Measurements from ENCODE around the gene MRPL58. TPM values are rescaled to one million over a fixed set of nuclear protein-coding genes. Genes with fewer than 3 reads are reported as not detected.
"Not testable (repeated sequence)": the region's sequence is repeated elsewhere in the genome, so short reads cannot be mapped to it uniquely, and the experiment has no call there.

Gene MRPL58
- polyA plus RNA-seq, 3 donors from 2014 or later, result 32.4 to 52.3 (median 47.1) TPM

DNA sequence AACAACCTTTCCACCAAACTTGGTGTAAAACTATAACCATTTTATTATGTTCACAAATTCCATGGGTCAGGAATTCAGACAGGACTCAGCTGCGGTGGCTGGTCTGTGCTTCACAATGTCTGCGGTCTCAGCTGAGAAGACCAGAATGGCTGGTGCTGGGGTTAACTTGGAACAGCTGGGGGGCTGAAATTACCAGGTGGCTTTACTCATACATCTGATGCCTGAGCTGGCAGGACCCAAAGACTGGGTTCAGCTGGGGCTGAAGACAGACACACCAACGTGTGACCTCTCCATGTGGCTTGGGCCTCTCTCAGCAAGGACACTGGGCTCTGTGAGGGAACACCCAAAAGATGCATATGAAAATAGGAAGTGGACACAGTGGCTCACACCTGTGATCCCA, 34.2 kb upstream of the MRPL58 start:
- Mint-ChIP-seq H3K4me1 (peaks cover 13 to 19% of the 10 kb centered on the region in 2 donors), H3K4me3 (no peak overlapping the region), H3K27me3 (ENCODE audit: low read depth in 3 of 3) (peaks cover 11 to 27% (median 26%) of the 10 kb centered on the region in 3 donors), H3K36me3 (no peaks in the 10 kb centered on the region), H3K9me3 (peaks cover 0 to 2% (median 0%) of the 10 kb centered on the region in 6 donors), H3K27ac (no peak overlapping the region)
- DNase-seq, result no peak

DNA sequence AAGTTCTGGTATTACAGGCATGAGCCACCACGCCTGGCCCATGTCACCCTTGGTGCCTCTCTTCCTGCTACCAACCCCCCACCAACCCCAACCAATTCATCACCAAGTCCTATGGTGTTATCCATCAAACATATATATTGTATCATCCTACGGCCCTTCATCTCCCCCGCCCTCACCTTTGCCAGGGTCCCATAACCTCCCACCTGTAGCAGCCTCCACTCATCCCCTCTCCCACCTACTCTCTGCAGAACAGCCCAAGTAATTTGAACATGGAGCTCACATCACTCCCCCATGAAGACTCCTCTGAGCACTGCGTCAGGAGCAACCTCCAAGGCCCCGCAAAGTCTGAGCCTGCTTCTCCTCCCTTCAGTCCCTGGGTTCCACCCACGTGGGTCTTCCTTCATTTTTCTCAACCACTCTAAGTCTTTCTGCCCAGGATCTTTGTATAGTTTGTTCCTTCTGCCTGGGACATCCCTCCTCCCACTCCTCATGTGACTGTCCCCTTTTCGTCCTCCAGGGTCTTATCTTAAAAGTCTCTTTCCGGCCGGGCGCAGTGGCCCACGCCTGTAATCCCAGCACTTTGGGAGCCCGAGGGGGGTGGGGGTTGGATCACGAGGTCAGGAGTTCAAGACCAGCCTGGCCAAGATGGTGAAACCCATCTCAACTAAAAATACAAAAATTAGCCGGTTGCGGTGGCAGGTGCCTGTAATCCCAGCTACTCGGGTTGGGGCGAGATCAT, 32.9 kb upstream of the MRPL58 start:
- H3K4me3 Mint-ChIP-seq, result no peak overlapping the region
- H3K27ac Mint-ChIP-seq, result peak overlapping the region in 1 of 6 donors; percentile 67
- peaks cover 0 to 2% (median 0%) of the 10 kb centered on the region in 6 donors for H3K9me3 Mint-ChIP-seq
- no peaks in the 10 kb centered on the region for H3K36me3 Mint-ChIP-seq
- peaks cover 13 to 19% of the 10 kb centered on the region in 2 donors for H3K4me1 Mint-ChIP-seq
- no peak for DNase-seq
- H3K27me3 Mint-ChIP-seq (ENCODE audit: low read depth in 3 of 3), result peaks cover 10 to 22% (median 19%) of the 10 kb centered on the region in 3 donors

GRCh38 chr17:74981318-74981978, 31.0 kb upstream of the MRPL58 start:
- H3K27me3 Mint-ChIP-seq (ENCODE audit: low read depth in 3 of 3), result peaks cover 10 to 21% (median 13%) of the 10 kb centered on the region in 3 donors
- H3K27ac Mint-ChIP-seq, result peak overlapping the region; percentile 81 to 92 (median 88)
- no peaks in the 10 kb centered on the region for H3K36me3 Mint-ChIP-seq
- H3K4me1 Mint-ChIP-seq, result peaks cover 13 to 19% of the 10 kb centered on the region in 2 donors
- peaks cover 0 to 2% (median 0%) of the 10 kb centered on the region in 6 donors for H3K9me3 Mint-ChIP-seq
- no peak for DNase-seq
- peak overlapping the region; percentile 87 to 93 (median 89) for H3K4me3 Mint-ChIP-seq

- Mint-ChIP-seq H3K4me1 (peaks cover 20 to 23% of the 10 kb centered on the region in 2 donors), H3K36me3 (no peaks in the 10 kb centered on the region), H3K4me3 (peak overlapping the region; percentile 87 to 93 (median 89)), H3K27me3 (ENCODE audit: low read depth in 3 of 3) (peaks cover 10 to 22% (median 10%) of the 10 kb centered on the region in 3 donors), H3K27ac (peak overlapping the region; percentile 81 to 92 (median 88)), H3K9me3 (peaks cover 0 to 2% (median 0%) of the 10 kb centered on the region in 6 donors)
- peak; percentile 84 to 86 (median 86) for DNase-seq
Measured at GRCh38 chr17:74981979-74982662, 30.3 kb upstream of the MRPL58 start.

DNA sequence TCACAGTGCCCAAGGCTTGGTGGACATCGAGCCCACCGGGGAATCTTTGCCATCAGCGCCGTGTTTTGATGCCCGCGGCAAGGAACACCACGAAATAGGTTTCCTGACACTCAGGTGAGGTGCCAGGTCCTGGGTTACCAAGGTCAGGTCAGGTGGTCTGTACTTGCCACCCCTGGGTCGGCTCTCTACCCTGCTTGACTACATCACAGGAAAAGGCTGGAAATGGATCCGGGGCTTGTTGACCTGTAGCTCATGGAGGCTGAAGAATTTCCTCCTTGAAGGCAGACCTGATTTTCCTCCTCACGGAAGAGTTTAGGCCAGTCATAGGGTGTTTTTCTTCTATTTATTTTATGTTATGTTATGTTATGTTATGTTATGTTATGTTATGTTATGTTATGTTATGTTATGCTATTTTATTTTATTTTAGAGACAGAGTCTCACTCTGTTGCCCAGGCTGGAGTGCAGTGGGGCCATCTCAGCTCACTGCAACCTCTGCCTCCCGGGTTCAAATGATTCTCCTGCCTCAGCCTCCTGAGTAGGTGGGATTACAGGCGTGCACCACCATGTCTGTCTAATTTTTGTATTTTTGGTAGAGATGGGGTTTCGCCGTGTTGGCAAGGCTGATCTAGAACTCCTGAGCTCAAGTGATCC, 29.7 kb upstream of the MRPL58 start:
- H3K9me3 Mint-ChIP-seq, H3K36me3 Mint-ChIP-seq, DNase-seq: not testable (repeated sequence)
- peaks cover 10 to 25% (median 10%) of the 10 kb centered on the region in 3 donors for H3K27me3 Mint-ChIP-seq (ENCODE audit: low read depth in 3 of 3)
- H3K27ac Mint-ChIP-seq, result peak overlapping the region; percentile 53 to 87 (median 82)
- H3K4me1 Mint-ChIP-seq, result peaks cover 23 to 25% of the 10 kb centered on the region in 2 donors
- peak overlapping the region; percentile 46 to 93 (median 89) for H3K4me3 Mint-ChIP-seq

- H3K9me3 Mint-ChIP-seq, result peaks cover 0 to 2% (median 0%) of the 10 kb centered on the region in 6 donors
- DNase-seq, result no peak
- H3K27ac Mint-ChIP-seq, result no peak overlapping the region
- H3K4me3 Mint-ChIP-seq, result peak overlapping the region in 1 of 5 donors; percentile 12
- peaks cover 19 to 25% of the 10 kb centered on the region in 2 donors for H3K4me1 Mint-ChIP-seq
- H3K36me3 Mint-ChIP-seq, result no peaks in the 10 kb centered on the region
- H3K27me3 Mint-ChIP-seq (ENCODE audit: low read depth in 3 of 3), result peaks cover 8 to 25% (median 16%) of the 10 kb centered on the region in 3 donors
Measured at GRCh38 chr17:74986206-74986576, 26.3 kb upstream of the MRPL58 start.

GRCh38 chr17:74987418-74987908, 25.0 kb upstream of the MRPL58 start, which contains the start of gene CDR2L:
Gene CDR2L (plus strand): TSS chr17:74987632. CDS start chr17:74988044, 412 bp downstream.
- Mint-ChIP-seq H3K4me3 (peak within 1 kb of the TSS; percentile 86 to 91 (median 90)), H3K27ac (peak within 1 kb of the TSS in 3 of 6 donors; percentile 21 to 62 (median 58)), H3K9me3 (no peaks in the 10 kb centered on the region), H3K4me1 (peaks cover 10 to 16% of the 10 kb centered on the region in 2 donors), H3K36me3 (no peaks in the 10 kb centered on the region), H3K27me3 (ENCODE audit: low read depth in 3 of 3) (peaks cover 0 to 15% (median 9%) of the 10 kb centered on the region in 3 donors)
- peak; percentile 91 to 92 (median 91) for DNase-seq

DNA sequence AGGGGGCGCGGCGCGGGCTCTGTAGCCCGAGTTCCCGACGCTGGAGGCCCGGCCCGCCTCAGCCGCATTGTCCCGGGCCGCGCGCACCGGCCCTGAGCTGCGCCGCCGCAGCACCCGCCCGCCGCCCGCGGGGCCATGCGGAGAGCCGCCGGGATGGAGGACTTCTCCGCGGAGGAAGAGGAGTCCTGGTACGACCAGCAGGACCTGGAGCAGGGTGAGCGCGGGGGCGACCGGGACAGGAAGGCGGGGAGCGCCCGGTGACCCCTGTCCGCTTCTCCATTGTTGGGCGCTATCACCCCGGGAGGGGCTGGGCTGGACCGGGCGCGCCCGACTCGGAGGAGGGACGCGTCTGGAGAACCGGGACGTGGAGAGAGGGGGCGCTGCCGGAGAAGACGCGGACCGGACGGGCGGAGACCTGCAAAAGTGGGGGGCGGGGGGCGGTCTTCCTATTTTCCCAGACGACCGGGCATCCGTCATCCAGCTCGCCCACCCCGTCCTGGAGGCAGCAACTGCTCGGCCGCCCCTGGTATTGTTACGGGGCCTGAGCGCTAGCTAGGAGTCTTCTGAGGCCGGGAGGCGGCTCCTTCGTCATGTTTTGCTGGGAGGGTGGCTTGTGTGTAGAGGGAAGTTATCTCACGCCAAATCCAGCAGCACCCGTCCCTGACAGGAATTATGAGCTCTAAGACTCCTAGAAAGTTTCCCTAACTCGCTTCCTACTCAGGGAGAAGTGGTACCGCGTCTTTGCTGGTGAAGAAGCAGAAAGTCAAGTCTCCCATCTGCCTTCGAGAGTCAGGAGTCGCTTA, 24.4 kb upstream of the MRPL58 start:
- peak in 1 of 3 donors; percentile 24 for DNase-seq
- Mint-ChIP-seq H3K4me3 (peak overlapping the region; percentile 34 to 81 (median 65)), H3K9me3 (no peaks in the 10 kb centered on the region), H3K36me3 (no peaks in the 10 kb centered on the region), H3K4me1 (peaks cover 10 to 16% of the 10 kb centered on the region in 2 donors), H3K27me3 (ENCODE audit: low read depth in 3 of 3) (peaks cover 0 to 11% (median 10%) of the 10 kb centered on the region in 3 donors), H3K27ac (no peak overlapping the region)

- H3K27me3 Mint-ChIP-seq (ENCODE audit: low read depth in 3 of 3), result peaks cover 0 to 11% (median 10%) of the 10 kb centered on the region in 3 donors
- no peaks in the 10 kb centered on the region for H3K36me3 Mint-ChIP-seq
- DNase-seq, result no peak
- H3K4me1 Mint-ChIP-seq, result peaks cover 10 to 16% of the 10 kb centered on the region in 2 donors
- H3K9me3 Mint-ChIP-seq, result no peaks in the 10 kb centered on the region
- H3K4me3 Mint-ChIP-seq, result no peak overlapping the region
- H3K27ac Mint-ChIP-seq, result no peak overlapping the region
Measured at GRCh38 chr17:74990581-74991105, 21.8 kb upstream of the MRPL58 start.

GRCh38 chr17:74992223-74992622, 20.2 kb upstream of the MRPL58 start:
- Mint-ChIP-seq H3K4me3 (no peak overlapping the region), H3K36me3 (no peaks in the 10 kb centered on the region), H3K9me3 (no peaks in the 10 kb centered on the region), H3K27ac (no peak overlapping the region), H3K27me3 (ENCODE audit: low read depth in 3 of 3) (peaks cover 0 to 10% (median 7%) of the 10 kb centered on the region in 3 donors), H3K4me1 (peaks cover 3 to 11% of the 10 kb centered on the region in 2 donors)
- no peak for DNase-seq

DNA sequence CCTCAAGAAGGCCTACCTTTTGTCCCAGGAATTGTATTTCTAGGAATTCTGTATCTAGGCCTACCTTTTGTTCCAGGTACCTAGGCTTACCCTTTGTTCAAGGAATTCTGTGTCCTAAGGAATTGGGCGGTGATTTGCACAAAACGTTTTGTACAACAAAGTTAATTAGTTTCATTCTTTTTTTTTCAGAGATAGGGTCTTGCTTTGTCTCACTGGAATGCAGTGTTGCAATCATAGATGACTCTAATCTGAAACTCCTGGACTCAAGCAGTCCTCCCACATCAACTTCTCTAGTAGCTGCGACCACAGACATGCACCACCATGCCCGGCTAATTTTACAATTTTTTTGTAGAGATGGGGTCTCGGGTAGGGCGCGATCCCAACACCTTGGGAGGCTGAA, 18.0 kb upstream of the MRPL58 start:
- Mint-ChIP-seq H3K27ac (no peak overlapping the region), H3K27me3 (ENCODE audit: low read depth in 3 of 3) (peaks cover 0 to 5% (median 3%) of the 10 kb centered on the region in 3 donors), H3K4me1 (peaks cover 0 to 5% of the 10 kb centered on the region in 2 donors), H3K4me3 (no peak overlapping the region), H3K36me3 (no peaks in the 10 kb centered on the region), H3K9me3 (no peaks in the 10 kb centered on the region)
- DNase-seq, result no peak

GRCh38 chr17:74995847-74996246, 16.6 kb upstream of the MRPL58 start:
- H3K4me3 Mint-ChIP-seq, result no peak overlapping the region
- no peak overlapping the region for H3K27ac Mint-ChIP-seq
- peaks cover 0 to 5% of the 10 kb centered on the region in 2 donors for H3K4me1 Mint-ChIP-seq
- H3K36me3 Mint-ChIP-seq, result no peaks in the 10 kb centered on the region
- H3K27me3 Mint-ChIP-seq (ENCODE audit: low read depth in 3 of 3), result peaks cover 0 to 2% (median 0%) of the 10 kb centered on the region in 3 donors
- no peaks in the 10 kb centered on the region for H3K9me3 Mint-ChIP-seq
- no peak for DNase-seq
